Fibroblast of skin of back (primary cell): Measurements from ENCODE around the gene PCNA.
A peak's percentile ranks its signal among the peaks of the same experiment; 100 is the strongest.
"Not testable (repeated sequence)": the region's sequence is repeated elsewhere in the genome, so short reads cannot be mapped to it uniquely, and the experiment has no call there.

Source experiments
- DNase-seq: peaks from one replicate; pipeline ENCODE4 v3.0.0-alpha.2; 2013

Gene PCNA

GRCh38 chr20:5095931-5096330 is 23.8 kb downstream of the PCNA start:
- no peak for DNase-seq

GRCh38 chr20:5095454-5095853 is 24.3 kb downstream of the PCNA start:
- no peak for DNase-seq

- DNase-seq, result no peak
These were observed 26.9 kb downstream of the PCNA start for GRCh38 chr20:5092765-5093339.

GRCh38 chr20:5091902-5092301 is 27.9 kb downstream of the PCNA start:
- DNase-seq, result no peak

GRCh38 chr20:5090191-5090590 is 29.6 kb downstream of the PCNA start:
- no peak for DNase-seq

- no peak for DNase-seq
These were observed 31.1 kb downstream of the PCNA start for GRCh38 chr20:5088688-5089087.

- no peak for DNase-seq
These were observed 34.4 kb downstream of the PCNA start for GRCh38 chr20:5085380-5085779.

- DNase-seq, result peak; percentile 26
These were observed 39.3 kb downstream of the PCNA start for GRCh38 chr20:5080384-5080877.

GRCh38 chr20:5078399-5078958 is 41.3 kb downstream of the PCNA start:
- peak; percentile 39 for DNase-seq

GRCh38 chr20:5077761-5078387 is 41.9 kb downstream of the PCNA start:
- DNase-seq, result no peak

- not testable (repeated sequence) for DNase-seq
These were observed 42.8 kb downstream of the PCNA start for GRCh38 chr20:5076913-5077312.

GRCh38 chr20:5074232-5074674 is 45.5 kb downstream of the PCNA start:
- no peak for DNase-seq

- DNase-seq, result no peak
These were observed 46.0 kb downstream of the PCNA start for GRCh38 chr20:5073660-5074231.

GRCh38 chr20:5072756-5073659 is 46.8 kb downstream of the PCNA start:
- DNase-seq, result peak; percentile 88

- DNase-seq, result not testable (repeated sequence)
These were observed 47.8 kb downstream of the PCNA start for GRCh38 chr20:5071942-5072341.

GRCh38 chr20:5070570-5070969 is 49.2 kb downstream of the PCNA start:
- DNase-seq, result no peak

GRCh38 chr20:5070081-5070480 is 49.7 kb downstream of the PCNA start:
- DNase-seq, result no peak

GRCh38 chr20:5069141-5069806 is 50.5 kb downstream of the PCNA start:
- DNase-seq, result no peak

GRCh38 chr20:5067877-5068645 is 51.7 kb downstream of the PCNA start:
- DNase-seq, result no peak

GRCh38 chr20:5065879-5066383 is 53.8 kb downstream of the PCNA start:
- DNase-seq, result peak; percentile 92
